Activated T-cell treated with anti-CD3 and anti-CD28 coated beads for 48 hours (primary cell): ENCODE data around the gene STMN1.
A peak's percentile ranks its signal among the peaks of the same experiment; 100 is the strongest.

Experiments used
- DNase-seq: peaks from one replicate; pipeline ENCODE4 v3.0.0-alpha.2; 2020; ENCODE audit warnings: low read depth

The STMN1 gene

DNA sequence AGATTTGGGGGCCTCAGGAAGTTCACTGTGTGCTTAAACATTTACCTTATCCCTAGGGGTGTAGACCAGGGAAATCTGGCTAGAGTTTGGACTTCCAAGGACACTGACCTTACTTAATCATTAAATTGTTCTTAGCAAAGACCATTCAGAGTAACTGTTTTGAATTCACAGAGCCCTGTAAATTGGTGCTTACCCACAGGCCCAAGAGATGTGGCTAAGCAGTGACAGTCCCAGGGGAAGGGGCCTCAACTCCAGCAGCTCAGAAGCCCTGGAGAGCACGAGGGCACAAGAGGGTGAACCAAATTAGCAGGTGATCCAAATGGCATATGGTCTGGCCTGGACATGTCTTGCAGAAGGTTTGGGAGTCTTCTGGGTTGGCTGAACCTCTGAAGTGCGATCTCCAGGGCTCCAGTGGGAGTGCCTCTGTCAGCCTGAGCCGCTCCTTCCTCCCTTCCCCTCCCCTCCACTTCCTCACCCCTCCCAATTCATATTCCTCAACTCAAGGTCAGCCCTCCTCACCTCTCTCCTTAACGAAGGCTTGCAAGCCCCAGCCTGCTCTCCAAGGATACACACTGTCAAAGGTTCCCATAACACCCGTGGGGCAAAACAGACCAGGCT, 35.0 kb downstream of the STMN1 start:
- no peak for DNase-seq

DNA sequence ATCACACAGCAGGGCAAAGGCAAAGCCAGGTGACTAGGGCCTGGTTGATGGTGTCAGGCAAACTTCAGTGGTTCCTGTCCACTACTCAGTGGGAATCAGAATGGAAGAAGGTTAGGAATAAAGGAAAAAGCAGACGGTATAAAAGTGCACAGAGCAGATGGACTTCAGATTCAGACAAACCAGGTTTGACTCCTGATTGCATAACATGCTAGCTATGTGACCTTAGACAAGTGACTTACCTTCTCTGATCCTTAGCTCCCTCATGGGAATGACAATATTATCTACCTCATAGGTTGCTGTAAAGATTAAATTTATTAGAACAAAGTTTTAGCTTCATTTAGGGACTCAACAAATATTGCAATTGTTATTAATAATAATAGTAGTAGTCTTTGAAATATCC, 35.6 kb downstream of the STMN1 start:
- no peak for DNase-seq

DNA sequence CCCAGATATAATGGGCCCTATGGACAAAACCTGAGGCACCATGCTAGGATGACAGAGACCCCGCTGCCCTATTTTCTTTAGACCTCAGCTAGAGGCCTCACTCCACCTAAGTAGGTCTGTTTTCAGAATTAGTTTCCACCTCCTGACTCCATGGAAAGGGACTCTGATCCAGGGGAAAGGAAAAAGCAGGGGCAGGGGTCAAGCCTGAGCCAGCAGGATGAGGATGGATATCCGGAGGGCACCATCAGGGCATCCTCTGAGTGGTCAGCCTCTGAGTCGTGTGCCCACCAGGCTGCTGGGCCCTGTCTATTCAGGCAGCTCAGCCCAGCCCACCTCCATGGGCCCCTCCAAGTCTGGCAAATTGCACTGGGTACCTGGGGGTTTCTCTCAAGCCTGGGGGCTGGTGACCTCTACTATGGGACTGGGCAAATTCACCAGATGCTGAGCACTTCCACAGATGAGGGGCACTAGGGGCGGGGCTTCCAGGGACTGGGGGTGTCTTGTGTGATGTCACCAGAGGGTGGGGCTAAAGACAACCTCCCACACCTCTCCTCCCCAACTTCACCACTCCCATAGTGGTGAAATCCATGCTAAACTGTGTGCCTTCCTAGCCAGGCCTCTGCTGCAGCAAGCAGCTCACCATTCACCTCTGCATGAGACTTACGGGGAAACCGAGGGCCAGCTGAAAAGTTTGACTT, 36.2 kb downstream of the STMN1 start:
- no peak for DNase-seq

DNA sequence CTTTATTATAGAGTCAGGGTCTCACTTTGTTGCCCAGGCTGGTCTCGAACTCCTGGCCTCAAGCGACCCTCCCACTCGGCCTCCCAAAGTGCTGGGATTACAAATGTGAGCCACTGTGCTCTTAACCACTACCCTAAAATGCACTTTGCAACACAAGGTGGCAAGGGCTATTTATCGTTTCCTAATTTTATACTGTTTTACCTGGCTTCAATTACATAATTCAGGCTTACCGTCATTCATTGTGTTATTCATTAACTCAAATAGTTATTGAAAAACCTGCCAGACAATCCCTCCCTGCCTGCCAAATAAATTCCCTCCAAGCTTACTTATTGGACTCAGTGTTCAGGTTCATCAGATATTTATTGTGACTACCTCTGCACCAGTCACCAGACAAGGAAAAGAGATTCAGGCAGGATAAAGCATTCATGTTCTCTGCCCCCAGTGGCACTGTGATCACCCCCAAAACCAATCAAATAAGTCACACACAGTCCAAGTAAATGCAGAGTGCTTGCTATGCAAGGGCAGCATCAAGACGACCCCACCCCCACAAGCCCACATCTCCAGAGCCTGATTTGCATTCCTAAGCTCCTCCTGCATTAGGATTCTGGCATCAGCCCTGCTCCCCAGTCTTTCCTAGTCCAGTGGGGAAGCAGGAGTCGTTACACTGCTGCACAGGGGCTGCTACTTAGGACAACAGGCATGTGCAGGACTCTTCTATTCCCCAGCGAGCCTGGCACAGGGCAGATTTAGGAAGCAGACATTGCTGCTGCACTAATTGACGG, 38.8 kb downstream of the STMN1 start:
- DNase-seq = no peak

DNA sequence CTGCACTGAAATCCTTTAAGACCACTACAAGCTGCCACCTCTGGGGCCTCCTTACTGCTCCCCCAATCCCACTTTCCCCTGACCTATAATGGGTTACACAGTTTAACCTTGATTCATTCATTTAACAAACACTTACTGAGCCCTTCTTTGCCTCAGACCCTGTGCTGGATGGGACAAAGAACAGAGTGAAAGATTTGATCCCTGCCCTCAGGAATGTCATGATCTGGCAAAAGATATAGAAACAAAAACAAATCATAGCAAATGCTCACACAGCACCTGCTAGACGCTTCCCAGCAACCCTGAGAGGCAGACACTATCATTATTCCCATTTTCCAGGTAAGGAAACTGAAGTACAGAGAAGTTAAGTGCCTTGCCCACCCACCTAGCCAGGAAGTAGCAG, 39.9 kb downstream of the STMN1 start:
- no peak for DNase-seq

DNA sequence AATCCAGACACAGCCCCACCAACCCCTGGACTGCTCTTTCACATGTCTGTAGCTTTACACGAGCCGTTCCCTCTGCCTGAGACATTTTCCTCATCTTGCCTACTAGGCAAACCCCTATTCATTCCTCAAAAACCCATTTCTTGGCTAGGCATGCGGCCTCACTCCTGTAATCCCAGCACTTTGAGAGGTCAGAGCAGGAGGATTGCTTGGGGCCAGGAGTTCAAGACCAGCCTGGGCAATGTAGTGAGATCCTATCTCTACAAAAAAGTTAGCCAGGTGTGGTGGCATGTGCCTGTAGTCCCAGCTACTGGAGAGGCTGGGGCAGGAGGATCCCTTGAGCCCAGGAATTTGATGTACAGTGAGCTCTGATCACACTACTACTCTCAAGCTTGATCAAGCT, 41.8 kb downstream of the STMN1 start:
- DNase-seq = no peak

DNA sequence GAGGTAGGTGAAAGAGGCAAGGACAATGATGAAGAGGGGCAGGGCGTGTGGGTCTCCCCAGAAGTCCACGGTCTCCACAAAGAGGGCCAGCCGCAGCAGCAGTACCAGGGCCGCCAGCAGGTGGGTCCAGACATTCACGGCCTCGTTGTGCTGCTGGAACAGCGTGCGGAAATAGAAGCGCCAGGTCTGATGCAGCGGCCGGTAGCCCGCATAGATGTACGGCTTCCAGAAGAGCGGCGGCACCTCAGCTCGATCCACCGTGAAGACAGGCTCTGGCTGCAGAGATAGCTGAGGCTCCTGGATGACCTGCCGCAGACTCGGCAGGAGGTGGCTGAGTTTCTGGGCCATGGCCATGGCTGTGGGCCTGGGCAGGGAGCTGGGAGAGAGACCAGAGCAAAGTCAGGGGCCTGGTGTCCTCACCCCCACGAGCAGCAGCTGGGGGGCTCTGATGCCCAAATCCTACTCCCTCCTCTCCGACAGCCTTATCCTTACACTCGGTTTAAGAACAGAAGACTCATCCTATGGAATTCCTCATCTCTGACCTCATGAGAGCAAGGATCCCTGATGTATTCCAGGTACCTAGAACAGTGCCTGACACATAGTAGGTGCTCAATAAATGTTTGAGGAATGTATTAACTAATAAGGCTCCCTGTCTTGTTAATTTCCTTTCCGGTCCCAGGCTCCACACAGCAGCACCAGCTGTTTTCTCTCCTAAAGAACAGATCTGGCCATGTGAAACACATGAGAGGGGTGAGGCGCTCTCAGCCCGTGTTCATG, 42.5 kb downstream of the STMN1 start:
- no peak for DNase-seq

DNA sequence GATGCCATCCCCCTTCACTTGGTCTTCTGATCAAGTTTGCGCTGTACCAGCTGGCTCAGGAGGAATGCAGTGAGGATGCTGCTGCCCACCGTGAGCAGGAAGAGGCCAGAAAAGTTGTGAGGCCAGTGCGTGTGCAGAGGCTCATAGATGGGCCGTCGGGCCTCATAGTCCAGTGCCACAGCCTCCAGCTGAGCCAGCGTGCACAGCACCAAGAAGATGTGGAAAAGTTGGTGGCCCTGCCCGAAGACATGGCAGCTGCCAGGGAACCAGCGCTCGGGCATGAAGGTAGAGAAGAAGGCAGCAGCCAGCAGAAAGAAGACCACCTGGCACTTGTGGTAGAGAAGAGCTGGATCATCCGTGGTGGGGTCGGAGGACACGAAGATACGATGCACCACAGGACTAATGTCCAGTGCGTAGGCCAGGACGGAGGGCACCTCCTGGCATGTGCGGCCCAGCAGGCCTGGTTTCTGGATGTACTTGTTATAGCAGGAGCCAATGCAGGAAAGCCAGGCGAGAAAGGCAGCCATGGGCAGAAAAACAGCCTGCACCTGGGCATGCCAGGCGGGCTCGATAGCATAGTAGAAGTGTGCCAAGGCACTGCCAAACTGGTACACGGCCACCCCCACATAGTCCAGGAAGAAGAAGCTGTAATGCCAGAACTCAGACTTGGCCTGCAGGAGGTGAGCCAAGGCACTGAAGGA, 43.3 kb downstream of the STMN1 start:
- DNase-seq = no peak

DNA sequence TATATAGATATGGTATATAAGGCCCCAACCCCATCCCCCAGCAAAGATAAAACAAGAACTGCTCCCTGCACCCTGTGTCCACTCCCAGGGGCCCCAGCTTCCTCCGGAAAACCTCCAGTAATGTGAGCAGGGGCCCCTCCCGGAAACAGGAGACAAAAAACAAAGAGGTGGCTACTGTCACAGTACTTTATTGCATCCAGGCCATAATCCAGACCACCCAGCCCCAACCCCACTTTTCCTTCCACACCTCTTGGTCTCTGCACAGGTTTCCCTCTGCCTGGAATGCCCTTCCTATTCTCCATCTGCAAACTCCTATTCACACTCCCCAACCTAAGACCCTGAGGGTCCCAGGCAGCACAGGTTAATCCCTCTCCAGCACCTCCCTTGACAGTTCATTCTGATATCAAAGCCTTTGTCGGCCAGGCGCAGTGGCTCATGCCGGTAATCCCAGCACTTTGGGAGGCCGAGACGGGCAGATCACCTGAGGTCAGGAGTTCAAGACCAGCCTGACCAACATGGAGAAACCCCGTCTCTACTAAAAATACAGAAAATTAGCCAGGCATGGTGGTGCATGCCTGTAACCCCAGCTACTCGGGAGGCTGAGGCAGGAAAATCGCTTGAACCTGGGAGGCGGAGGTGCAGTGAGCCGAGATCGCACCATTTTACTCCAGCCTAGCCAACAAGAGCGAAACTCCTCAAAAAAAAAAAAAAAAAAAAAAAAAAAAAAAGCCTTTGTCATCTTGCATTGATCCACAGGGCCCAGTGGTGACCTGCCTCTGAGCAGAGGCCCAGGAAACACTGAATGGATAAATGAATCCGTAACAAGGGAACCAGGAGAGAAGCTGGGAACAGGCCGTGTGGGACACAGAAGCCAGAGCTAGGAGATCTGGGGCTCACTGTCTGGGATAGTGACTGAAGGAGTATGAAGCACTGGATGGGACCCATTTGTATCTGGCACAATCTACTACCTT, 44.6 kb downstream of the STMN1 start:
- no peak for DNase-seq

DNA sequence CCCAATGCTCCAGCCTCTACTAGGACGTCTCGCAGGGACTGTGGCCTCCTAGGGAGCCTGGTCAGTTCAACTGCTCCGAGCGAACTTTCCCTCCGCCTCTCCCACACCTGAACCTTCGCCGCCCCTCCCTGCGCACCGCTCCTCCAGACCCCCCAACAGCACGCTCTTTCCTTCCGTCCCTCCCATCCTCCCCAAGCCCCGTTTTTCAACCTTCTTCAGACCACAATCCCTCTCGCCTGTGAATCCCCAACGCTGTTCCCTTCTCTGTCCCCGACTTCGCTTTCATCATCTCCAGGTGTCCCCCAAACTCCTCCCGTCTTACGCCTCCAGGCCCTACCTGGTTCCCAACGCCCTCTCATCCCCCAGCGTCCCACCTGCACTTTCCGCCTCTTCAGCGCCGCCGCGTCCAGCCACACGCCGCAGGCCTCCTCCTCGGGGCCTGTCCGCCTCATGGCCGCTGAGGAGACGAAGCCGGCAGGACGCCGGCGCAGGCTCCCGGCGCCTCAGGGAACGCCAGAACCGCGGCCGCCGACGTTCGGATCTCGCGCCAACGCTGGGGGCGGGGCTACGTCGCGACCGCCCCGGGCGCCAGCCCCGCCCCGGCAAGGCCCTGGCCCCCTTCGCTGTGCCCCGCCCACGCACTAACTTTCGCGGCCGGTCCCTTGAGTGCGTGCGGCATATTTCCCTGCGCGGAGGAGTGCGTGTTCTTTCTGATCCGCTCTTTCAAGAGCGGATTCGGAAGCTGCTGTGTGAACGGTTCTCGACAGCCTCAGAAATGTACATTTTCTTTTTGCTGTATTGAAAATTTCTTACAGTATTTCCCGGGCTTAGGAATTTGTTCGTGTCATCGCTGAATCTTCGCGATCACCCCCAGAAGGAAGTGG, 47.1 kb downstream of the STMN1 start, which contains the start of gene AUNIP:
Gene AUNIP (minus strand): TSS at position 552 of the 884 bp plus-strand sequence. CDS start 100 bp downstream, at position 452.
- DNase-seq = peak; percentile 93

DNA sequence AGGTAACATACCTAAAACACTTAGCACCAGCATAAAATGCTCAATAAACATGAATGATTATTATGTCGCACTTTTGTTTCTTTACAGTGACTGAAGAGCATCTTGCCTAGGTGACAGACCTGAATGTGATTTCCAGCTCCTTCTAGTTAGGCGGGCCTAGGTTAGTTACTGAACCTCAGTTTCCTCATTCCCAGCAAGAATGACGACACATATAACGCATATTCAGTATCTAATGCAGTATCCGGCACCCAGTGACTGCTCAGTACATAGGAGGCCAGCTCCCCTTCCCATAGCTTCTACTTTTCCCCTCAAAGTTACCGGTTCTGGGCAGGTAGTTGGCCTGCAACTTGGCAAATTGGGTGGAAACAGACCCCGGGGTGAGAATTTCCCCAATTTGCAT, 47.7 kb downstream of the STMN1 start:
- DNase-seq = no peak

DNA sequence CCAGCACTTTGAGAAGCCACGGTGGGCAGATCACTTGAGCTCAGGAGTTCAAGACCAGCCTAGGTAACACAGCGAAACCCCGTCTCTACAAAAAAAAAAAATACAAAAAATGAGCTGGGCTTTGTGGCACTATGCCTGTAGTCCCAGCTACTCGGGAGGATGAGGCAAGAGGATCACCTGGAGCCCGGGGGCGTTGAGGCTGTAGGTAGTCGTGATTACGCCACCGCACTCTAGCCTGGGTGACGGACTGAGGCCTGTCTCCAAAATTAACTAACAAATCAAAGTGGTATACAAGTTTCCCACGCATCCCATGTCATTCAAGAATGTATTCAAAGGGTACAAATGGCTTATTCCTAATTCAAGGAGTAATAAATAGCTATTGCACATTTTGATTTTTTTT, 49.4 kb downstream of the STMN1 start:
- DNase-seq = no peak

DNA sequence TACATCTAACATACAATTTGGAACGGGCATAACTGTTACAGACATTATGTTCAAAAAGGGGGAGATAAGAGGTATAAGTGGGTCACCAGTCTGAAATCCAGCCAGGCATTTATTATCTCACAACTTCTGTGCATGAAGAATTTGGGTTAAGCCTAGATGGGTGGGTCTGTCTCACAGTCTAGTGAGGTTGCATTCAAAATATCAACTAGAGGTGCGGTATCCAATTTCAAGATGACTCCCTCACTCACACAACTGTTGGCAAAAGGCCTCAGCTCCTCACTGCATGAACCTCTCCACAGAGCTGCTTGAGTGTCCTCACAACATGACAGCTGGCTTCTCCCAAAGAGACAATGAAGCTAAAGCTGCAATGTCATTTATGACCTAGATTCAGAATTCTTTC, 51.7 kb downstream of the STMN1 start:
- DNase-seq = no peak
